22Rv1 (cell line): ENCODE results near the gene MFSD6.

Experiments used
- ZFX ChIP-seq: fragments of 450-650 bp; IDR thresholded peaks from 2 replicates; pipeline ENCODE4 v1.6.1; 2017; ENCODE audit warnings: antibody characterized with exemption, borderline replicate concordance
- TF ChIP-seq, protein P1 (sequence below): fragments of 450-650 bp; IDR thresholded peaks from 2 replicates; pipeline ENCODE4 v1.5.1; 2017; ENCODE audit warnings: mild to moderate bottlenecking

DNA sequence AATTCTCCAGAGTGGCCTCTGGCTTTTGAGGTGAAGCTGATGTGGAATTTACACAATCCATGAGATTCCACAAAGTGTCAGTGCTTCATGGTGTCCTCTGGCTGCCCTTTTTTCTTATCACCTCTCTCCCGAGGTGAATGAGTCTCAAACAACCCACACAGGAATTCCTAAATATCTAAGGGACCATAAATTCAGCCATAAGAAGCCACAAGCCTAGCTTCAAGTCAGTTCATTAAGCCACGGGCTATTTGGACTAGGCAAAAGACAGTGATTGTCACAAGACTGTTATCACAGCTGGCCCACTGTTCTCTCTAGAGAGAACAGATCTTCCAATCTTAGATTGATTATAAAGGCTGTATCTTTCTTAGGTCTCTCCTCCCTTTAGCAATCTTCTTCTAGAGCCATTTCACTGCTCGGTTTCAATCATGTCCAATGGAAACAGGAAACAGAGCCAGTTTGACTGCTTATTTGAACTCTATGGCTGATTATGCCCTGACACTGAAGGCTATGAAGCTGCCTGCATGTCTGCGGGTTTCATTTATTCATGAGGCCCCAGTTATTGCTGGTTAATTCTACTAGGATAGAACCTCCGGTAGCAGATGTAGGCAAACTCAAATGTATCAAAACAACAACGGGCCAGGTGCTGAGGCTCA lies 122.2 kb downstream of the MFSD6 start:
- TF ChIP-seq, protein P1, sequence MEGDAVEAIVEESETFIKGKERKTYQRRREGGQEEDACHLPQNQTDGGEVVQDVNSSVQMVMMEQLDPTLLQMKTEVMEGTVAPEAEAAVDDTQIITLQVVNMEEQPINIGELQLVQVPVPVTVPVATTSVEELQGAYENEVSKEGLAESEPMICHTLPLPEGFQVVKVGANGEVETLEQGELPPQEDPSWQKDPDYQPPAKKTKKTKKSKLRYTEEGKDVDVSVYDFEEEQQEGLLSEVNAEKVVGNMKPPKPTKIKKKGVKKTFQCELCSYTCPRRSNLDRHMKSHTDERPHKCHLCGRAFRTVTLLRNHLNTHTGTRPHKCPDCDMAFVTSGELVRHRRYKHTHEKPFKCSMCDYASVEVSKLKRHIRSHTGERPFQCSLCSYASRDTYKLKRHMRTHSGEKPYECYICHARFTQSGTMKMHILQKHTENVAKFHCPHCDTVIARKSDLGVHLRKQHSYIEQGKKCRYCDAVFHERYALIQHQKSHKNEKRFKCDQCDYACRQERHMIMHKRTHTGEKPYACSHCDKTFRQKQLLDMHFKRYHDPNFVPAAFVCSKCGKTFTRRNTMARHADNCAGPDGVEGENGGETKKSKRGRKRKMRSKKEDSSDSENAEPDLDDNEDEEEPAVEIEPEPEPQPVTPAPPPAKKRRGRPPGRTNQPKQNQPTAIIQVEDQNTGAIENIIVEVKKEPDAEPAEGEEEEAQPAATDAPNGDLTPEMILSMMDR, result no peak
- TF ChIP-seq ZFX, result no peak
